Omental fat pad (tissue), 4 donors: Measurements from ENCODE around the gene UMODL1. TPM values are rescaled to one million over a fixed set of nuclear protein-coding genes. Genes with fewer than 3 reads are reported as not detected.

Source experiments
- ATAC-seq: fragments of 150-250 bp; one replicate; pipeline ENCODE4 v1.9.1; 2016; ENCODE audit warnings: mild to moderate bottlenecking, moderate library complexity; ENCODE audit not compliant: low FRiP score
- DNase-seq: peaks from one replicate; pipeline ENCODE4 v3.0.0-alpha.2; 2019; ENCODE audit warnings: low spot score
- CTCF ChIP-seq, 3 donors: fragments of 450-650 bp; IDR thresholded peaks; one replicate each; pipeline ENCODE4 v1.5.1; 2016 to 2017; ENCODE audit warnings: antibody characterized with exemption in 3 of 3, mild to moderate bottlenecking in 3 of 3, moderate library complexity in 2 of 3
- total RNA-seq, 4 donors: library from RNA; depleted of rRNA; stranded (reverse); fragments of >200 nt; gene quantifications; one replicate each; pipeline ENCODE4 v1.1.0, GENCODE V29; 2016

UMODL1 gene
- total RNA-seq, 4 donors from 2014 or later = not detected

GRCh38 chr21:42059721-42060120 is 11.4 kb upstream of the UMODL1 start:
- ATAC-seq (no peak), DNase-seq (no peak)
- no peak for TF ChIP-seq CTCF (IDR thresholded peaks at IDR 0.05)

DNA sequence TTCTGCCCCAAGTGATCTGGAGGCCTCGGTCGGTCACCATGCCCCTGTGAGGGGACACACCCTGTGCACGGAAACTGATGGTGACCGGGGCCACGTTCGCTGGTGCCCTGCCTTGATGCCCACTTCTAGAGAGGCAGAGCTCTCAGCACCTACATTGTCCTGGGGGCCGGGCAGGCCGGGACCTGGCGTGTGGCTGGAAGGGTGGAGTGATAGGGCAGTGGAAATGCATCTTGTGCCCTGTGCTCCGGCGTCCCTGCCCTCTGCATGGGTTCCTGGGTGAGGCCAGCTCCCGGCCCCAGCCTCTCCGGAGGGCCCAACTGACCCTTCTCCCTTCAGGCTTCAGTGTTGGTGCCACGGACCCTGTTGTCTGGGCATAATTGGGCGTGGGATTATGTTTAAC is 11.0 kb upstream of the UMODL1 start:
- ATAC-seq (no peak), DNase-seq (no peak)
- no peak for TF ChIP-seq CTCF (IDR thresholded peaks at IDR 0.05)

DNA sequence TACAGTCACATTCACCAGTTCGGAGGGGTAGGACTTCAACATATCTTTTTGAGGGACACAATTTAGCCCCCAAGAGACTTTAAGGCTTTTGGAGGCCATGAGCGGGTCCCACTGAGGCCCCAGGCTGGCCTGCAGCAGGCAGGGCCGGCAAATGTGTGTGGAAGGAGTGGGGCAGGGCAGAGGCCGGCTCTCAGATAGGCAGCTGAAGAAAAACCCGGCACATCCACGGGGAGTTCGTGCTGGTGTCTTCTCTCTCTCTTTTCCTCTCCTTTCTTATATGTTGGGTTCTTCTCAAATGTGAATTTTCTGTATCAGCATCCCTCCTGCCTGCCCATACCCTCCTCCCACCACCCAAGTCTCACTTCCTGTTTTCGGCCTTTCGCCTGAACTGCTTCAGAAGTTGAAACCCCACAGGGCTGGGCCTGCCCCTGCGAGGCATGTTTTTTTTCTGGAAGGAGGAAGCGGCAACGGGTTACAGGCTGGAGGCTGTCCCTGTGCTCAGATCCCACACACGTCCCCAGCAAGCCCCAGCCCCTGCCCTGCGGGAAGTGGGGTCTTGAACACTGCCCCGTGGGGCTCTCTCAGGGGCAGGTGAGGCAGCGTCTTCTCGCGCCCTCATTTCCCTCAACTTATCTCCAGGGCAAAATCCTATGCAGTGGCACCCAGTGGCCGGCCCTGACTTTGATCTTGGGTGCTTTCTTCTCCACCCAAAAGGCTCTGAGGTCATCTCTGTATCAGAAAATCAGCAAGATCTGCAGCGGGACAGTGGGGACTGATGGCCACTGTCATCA is 9.7 kb upstream of the UMODL1 start:
- no peak for TF ChIP-seq CTCF (IDR thresholded peaks at IDR 0.05)
- DNase-seq (no peak), ATAC-seq (no peak)

GRCh38 chr21:42061986-42062235 is 9.2 kb upstream of the UMODL1 start:
- ATAC-seq = no peak
- no peak for TF ChIP-seq CTCF (IDR thresholded peaks at IDR 0.05)
- DNase-seq = no peak

DNA sequence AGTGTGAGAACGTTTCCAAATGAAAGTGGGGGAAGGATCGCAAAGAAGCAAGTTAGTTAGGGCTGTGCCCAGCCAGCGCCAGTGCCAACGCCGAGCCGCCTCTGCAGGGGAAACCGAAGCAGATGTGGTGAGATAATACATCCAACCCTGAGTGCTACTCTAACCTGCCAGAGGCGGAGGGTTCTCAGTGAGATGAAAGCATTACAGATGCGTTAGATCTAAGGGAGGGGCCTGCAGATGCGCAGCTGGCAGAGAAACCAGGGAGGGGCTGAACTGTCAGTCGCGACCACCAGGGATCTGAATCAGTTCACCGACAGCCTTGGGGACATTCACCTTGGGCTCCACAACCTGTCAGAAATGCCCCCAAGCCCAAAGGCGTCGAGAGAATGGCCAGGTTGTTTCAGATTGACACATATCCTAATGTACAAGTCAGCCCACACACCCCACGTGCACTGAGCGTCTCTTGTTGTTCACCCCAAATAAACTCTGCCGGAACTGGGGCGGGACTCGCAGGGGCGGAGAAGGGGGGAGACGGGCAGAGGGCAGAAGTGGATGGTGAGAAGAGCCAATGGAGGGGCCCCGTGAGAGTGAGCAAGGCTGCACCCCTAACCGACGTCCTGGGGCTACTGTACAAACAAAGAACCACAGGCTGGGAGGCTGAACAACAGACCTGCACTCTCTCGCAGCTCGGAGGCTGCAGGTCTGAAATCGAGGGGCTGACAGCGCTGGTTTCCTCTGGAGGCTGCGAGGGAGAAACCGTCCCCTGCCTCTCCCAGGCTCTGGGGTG is 8.7 kb upstream of the UMODL1 start:
- ATAC-seq = no peak
- TF ChIP-seq CTCF (IDR thresholded peaks at IDR 0.05) = no peak
- DNase-seq = no peak

GRCh38 chr21:42063191-42063570 is 7.9 kb upstream of the UMODL1 start:
- ATAC-seq (no peak), DNase-seq (no peak)

More at GRCh38 chr21:42063191-42063570, 7.9 kb upstream of the UMODL1 start:
- TF ChIP-seq CTCF (IDR thresholded peaks at IDR 0.05) = no peak
